GM10266 (cell line): ENCODE results near the gene KBTBD7.

ENCODE experiments used
- DNase-seq: peaks from one replicate; pipeline ENCODE4 v3.0.0; 2012; ENCODE audit errors: extremely low spot score
- CTCF ChIP-seq: IDR thresholded peaks from 2 replicates; pipeline ENCODE4 v1.5.1; 2012; ENCODE audit warnings: mild to moderate bottlenecking, low read depth; ENCODE audit not compliant: control insufficient read depth, insufficient read depth; ENCODE audit errors: missing control alignments

KBTBD7 gene

DNA sequence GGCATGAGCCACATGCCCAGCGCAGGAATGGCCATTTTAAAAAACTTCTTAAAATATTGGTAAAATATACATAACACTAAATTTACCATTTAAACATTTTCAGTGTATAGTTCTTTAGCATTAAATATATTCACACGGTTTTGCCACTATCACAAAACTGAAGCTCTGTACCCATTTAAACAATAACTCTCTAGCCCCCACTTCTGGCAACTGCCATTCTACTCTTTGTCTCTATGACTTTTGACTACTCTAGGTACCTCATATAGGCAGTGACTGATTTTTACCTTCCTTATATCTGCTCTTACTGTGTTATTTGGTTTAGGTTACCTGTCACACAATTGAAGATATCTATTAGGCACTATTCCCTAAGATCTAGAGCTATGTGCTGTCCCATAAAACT lies 2.3 kb upstream of the KBTBD7 start:
- DNase-seq = no peak
- no peak for TF ChIP-seq CTCF

- no peak for TF ChIP-seq CTCF
- DNase-seq = no peak
These were observed 1.6 kb upstream of the KBTBD7 start for GRCh38 chr13:41196011-41196410.

DNA sequence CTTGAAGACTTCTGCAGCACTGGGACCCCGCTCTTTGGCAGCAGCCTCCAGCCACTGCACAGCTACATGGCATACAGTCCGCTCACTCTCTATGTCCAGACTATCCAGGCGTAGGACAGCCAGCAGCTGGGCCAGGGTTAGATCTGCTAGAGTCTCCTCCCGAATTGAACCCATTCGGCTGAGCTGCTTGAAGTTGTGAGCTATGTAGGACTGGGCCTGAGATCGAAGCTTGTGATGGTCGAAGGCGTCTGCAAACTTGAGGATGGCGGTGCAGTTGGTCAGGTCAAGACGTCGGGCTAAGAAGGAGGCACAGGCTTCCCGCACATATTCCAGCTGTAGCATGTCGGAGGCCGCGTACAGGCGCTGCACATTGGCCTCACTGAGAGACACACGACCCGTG lies 900 bp downstream of the KBTBD7 start:
- DNase-seq = no peak
- TF ChIP-seq CTCF = no peak

DNA sequence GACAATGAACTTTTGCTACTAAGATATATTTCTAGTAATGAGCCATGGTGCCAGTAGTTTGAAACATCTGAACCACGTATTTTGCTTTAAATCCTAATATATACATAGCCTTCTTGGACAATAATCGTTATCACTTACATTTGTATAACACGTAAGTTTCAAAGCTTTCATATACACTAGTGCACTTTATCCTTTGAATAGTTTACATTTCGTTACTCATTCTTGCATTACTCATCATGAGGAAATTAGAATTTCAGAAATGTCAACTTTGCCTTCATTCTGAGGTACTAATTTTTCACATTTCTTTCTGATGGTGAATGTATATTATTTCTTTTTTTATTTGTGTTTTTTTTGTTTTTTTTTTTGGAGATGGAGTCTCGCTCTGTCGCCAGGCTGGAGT lies 5.8 kb downstream of the KBTBD7 start:
- no peak for TF ChIP-seq CTCF
- no peak for DNase-seq

- no peak for TF ChIP-seq CTCF
- DNase-seq = no peak
These were observed 7.9 kb downstream of the KBTBD7 start for GRCh38 chr13:41186481-41186880.

DNA sequence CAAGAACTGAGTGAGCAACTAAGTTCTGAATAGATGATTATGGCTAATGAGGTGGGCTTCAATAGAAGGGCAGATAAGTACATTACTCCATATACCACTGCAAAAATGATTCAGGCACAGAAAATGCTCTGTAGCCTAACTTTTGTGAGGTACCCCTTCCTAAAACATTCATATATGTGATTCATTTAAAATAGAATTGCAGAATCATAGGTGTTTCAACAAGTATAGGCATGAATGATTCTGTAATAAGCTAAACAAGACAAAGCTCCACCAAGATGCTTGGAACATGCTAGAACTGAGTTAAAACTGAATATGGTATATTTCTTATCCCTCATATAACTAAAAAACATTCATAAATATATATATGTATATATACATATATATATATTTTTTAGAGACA lies 12.1 kb downstream of the KBTBD7 start:
- DNase-seq = no peak

DNA sequence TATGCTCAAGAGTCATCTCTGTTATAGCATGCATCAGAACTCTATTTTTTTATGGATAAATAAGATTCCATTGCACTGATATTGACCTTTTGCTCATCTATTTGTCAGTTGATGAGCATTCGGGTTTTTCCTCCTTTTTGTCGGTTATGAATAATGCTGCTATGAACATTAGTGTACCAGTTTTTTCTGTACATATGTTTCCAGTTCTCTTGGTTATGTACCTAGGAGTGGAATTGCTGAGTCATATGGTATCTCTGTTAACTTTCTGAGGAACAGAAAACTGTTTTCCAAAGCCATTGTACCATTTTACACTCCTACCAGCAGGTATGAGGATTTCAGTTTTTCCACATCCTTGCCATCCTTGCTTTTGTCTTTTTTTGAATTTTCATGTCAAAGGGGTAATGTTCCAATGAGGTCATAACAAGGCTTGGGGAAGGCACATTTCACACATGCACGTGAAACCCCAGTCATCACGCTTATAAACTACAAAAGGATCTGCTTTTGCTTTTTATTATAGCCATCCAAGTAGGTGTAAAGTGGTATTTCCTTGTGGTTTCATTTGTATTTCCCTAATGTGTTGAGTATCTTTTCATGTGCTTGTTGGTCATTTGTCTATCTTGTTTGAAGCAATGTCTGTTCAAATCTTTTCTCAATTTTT lies 14.6 kb downstream of the KBTBD7 start:
- no peak for DNase-seq
- TF ChIP-seq CTCF = no peak

More for the DNA sequence above, 12.1 kb downstream of the KBTBD7 start:
- TF ChIP-seq CTCF = no peak
